NCI-H226 (cell line): ENCODE data around the gene SAXO1.
"Not testable (repeated sequence)": the region's sequence is repeated elsewhere in the genome, so short reads cannot be mapped to it uniquely, and the experiment has no call there.

Source experiments
- DNase-seq: peaks from one replicate; pipeline ENCODE4 v3.0.0-alpha.2; 2015

Gene SAXO1

GRCh38 chr9:18969128-18969527 is 63.9 kb downstream of the SAXO1 start:
- DNase-seq: no peak

GRCh38 chr9:18955626-18956025 is 77.4 kb downstream of the SAXO1 start:
- DNase-seq: no peak

- no peak for DNase-seq
Measured at GRCh38 chr9:18951936-18952335, 81.1 kb downstream of the SAXO1 start.

GRCh38 chr9:18947892-18948339 is 85.1 kb downstream of the SAXO1 start:
- DNase-seq: no peak

- no peak for DNase-seq
Measured at GRCh38 chr9:18942801-18943200, 90.2 kb downstream of the SAXO1 start.

GRCh38 chr9:18941060-18941740 is 91.8 kb downstream of the SAXO1 start:
- DNase-seq: no peak

- no peak for DNase-seq
Measured at GRCh38 chr9:18939943-18940342, 93.1 kb downstream of the SAXO1 start.

- no peak for DNase-seq
Measured at GRCh38 chr9:18936094-18936871, 96.7 kb downstream of the SAXO1 start.

- no peak for DNase-seq
Measured at GRCh38 chr9:18935541-18935940, 97.5 kb downstream of the SAXO1 start.

- DNase-seq: not testable (repeated sequence)
Measured at GRCh38 chr9:18930611-18931010, 102.4 kb downstream of the SAXO1 start.

- DNase-seq: peak; percentile 9
Measured at GRCh38 chr9:18928711-18929110, 104.3 kb downstream of the SAXO1 start.

GRCh38 chr9:18926513-18926912 is 106.5 kb downstream of the SAXO1 start:
- DNase-seq: no peak

GRCh38 chr9:18925880-18926279 is 107.1 kb downstream of the SAXO1 start:
- no peak for DNase-seq

- DNase-seq: no peak
Measured at GRCh38 chr9:18923671-18924430, 109.2 kb downstream of the SAXO1 start.

- DNase-seq: no peak
Measured at GRCh38 chr9:18923167-18923566, 109.8 kb downstream of the SAXO1 start.

GRCh38 chr9:18922161-18922885 is 110.7 kb downstream of the SAXO1 start:
- no peak for DNase-seq

- no peak for DNase-seq
Measured at GRCh38 chr9:18921366-18922075, 111.5 kb downstream of the SAXO1 start.

GRCh38 chr9:18920141-18921084 is 112.6 kb downstream of the SAXO1 start:
- DNase-seq: no peak

GRCh38 chr9:18911714-18912342 is 121.2 kb downstream of the SAXO1 start:
- no peak for DNase-seq

GRCh38 chr9:18910916-18911315 is 122.1 kb downstream of the SAXO1 start:
- DNase-seq: no peak

- no peak for DNase-seq
Measured at GRCh38 chr9:18910435-18910834, 122.6 kb downstream of the SAXO1 start.
